Effector memory CD8-positive, alpha-beta T cell (primary cell): ENCODE data around the gene KCNQ1.
A peak's percentile ranks its signal among the peaks of the same experiment; 100 is the strongest.

ENCODE experiments used
- ATAC-seq: fragments of 150-1000 bp; cut with Tn5 transposase; replicated peaks from 2 replicates; pipeline ENCODE4 v1.10.0; 2021; ENCODE audit warnings: mild to moderate bottlenecking, moderate library complexity
- DNase-seq, 3 experiments: peaks; one replicate each; pipeline ENCODE4 v3.0.0; 2021
- H3K27ac Mint-ChIP-seq, 2 donors: one replicate each; pipeline ENCODE4 v1.8.0; 2022; ENCODE audit warnings: mild to moderate bottlenecking in 2 of 2, mixed read lengths in 2 of 2, moderate library complexity in 2 of 2
- H3K27me3 Mint-ChIP-seq, 2 donors: one replicate each; pipeline ENCODE4 v1.8.0; 2022; ENCODE audit warnings: mixed read lengths in 2 of 2
- H3K36me3 Mint-ChIP-seq: one replicate; pipeline ENCODE4 v1.8.0; 2022; ENCODE audit warnings: mild to moderate bottlenecking, moderate library complexity, mixed read lengths; ENCODE audit not compliant: insufficient read depth
- H3K4me1 Mint-ChIP-seq, 2 donors: one replicate each; pipeline ENCODE4 v1.8.0; 2022; ENCODE audit warnings: low read depth in 2 of 2, mixed read lengths in 2 of 2
- H3K4me3 Mint-ChIP-seq, 2 donors: one replicate each; pipeline ENCODE4 v1.8.0; 2022; ENCODE audit warnings: mild to moderate bottlenecking in 2 of 2, mixed read lengths in 2 of 2, moderate library complexity in 2 of 2
- H3K9me3 Mint-ChIP-seq, 2 donors: one replicate each; pipeline ENCODE4 v1.8.0; 2022; ENCODE audit warnings: mixed read lengths in 2 of 2

KCNQ1 gene

DNA sequence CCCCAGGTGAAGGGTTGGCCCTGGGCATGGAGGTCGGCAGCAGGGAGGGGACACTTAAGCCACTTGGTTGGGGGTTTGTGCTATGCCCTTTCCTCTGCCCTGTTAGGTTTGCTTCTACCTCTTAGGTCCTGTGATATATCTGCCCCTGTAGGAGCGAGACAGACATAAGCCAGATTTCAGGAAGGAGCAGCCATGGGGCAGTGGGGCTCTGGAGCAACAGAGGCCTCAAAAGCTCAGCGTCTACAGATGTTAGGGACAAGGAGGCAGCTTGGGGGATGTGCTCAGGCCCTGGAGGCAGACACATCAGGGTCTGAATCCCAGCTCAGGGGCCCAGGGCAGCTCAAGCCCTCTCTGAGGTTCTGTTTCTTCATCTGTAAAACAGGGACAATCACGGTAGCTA, 282.2 kb downstream of the KCNQ1 start:
- H3K9me3 Mint-ChIP-seq, result no peaks in the 10 kb centered on the region
- DNase-seq (no peak), ATAC-seq (no peak)
- no peaks in the 10 kb centered on the region for H3K27me3 Mint-ChIP-seq
- peaks cover 0 to 3% of the 10 kb centered on the region in 2 donors for H3K4me1 Mint-ChIP-seq
- no peaks in the 10 kb centered on the region for H3K36me3 Mint-ChIP-seq
- H3K27ac Mint-ChIP-seq, result no peak overlapping the region
- H3K4me3 Mint-ChIP-seq, result no peak overlapping the region

DNA sequence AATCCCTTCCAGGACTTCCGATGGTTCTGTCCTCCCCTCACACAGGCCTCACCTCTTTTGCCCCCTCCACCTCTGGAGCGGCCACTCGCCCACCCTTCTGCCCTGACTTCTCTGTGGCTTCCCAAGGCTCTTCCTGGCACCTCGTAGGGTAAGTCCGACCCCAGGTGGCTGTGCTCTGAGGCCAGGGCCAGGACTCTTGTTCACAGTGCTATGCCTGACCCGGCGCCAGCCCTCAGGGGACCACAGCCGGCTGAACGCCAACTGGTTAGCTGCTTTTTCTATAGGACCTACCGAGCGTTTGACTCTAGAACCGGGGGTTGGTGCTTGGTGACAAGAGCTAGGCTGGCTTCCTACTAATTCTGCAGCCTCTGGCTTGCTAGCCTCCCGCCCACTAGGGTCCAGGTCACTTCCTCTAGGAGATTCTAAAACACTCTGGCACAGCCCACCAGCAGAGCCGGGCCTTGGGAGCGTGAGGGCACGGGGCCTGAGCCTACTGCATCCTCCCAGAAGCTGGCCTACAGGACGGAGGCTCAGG, 283.4 kb downstream of the KCNQ1 start:
- DNase-seq, result no peak
- H3K27me3 Mint-ChIP-seq, result no peaks in the 10 kb centered on the region
- ATAC-seq, result no peak
- no peaks in the 10 kb centered on the region for H3K36me3 Mint-ChIP-seq
- H3K27ac Mint-ChIP-seq, result no peak overlapping the region
- H3K9me3 Mint-ChIP-seq, result no peaks in the 10 kb centered on the region
- H3K4me1 Mint-ChIP-seq, result peaks cover 0 to 2% of the 10 kb centered on the region in 2 donors
- no peak overlapping the region for H3K4me3 Mint-ChIP-seq

DNA sequence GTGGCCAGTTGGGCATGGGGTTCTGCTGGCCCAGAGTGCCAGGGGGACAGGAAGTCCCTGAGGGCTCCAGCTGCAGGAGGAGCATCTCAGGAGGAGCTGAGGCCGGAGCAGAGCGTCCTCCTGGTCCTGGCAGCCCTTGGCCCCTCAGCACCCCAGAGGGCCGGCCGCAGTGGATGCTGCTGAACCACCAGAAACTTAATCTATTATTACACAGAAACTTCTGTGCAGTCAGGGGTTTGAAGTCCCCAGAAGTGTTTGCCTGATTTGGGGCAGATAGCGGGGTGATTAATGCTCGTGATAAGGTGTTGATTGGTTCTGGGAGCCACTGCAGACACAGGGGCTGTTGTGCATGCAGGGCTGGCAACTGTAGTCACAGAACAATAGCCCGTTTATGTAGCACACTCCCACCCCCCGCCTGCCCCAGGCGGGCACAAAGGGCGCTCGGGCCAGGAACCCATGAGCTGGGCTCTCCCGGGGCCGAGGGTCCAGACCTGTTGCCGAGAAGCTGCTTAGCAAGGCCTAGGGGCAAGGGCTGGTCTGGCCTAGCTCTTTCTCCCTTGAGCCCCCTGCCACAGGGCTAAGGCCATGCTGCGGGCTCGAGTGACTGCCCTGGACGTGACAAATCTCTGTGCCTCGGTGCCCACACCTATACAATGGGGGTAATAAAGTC, 284.0 kb downstream of the KCNQ1 start:
- no peak for DNase-seq
- no peaks in the 10 kb centered on the region for H3K9me3 Mint-ChIP-seq
- H3K4me3 Mint-ChIP-seq, result no peak overlapping the region
- H3K36me3 Mint-ChIP-seq, result peaks cover 2% of the 10 kb centered on the region
- H3K4me1 Mint-ChIP-seq, result peaks cover 0 to 3% of the 10 kb centered on the region in 2 donors
- no peak for ATAC-seq
- no peak overlapping the region for H3K27ac Mint-ChIP-seq
- no peaks in the 10 kb centered on the region for H3K27me3 Mint-ChIP-seq

DNA sequence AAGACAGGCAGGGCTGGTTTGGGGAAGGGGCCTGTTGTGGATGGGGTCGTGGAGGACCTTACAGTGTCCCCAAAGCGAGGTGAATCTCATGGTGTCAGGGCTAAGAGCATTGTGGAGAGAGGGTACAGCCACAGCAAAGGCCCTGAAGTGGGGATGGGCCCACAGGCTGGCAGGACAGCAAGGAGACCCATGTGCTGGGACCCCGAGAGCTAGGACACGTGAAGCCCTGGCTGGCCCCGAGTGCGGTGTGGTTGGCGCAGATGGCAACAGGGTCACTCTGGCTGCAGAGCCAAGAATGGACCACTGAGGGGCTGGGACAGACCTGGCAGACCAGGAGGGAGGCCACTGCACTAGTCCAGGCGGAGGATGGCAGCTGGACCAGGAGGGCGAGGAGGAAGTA, 285.0 kb downstream of the KCNQ1 start:
- DNase-seq, result no peak
- no peak for ATAC-seq
- H3K4me1 Mint-ChIP-seq, result peaks cover 0 to 4% of the 10 kb centered on the region in 2 donors
- no peaks in the 10 kb centered on the region for H3K27me3 Mint-ChIP-seq
- H3K36me3 Mint-ChIP-seq, result peaks cover 3% of the 10 kb centered on the region
- no peaks in the 10 kb centered on the region for H3K9me3 Mint-ChIP-seq
- H3K4me3 Mint-ChIP-seq, result no peak overlapping the region
- H3K27ac Mint-ChIP-seq, result no peak overlapping the region

DNA sequence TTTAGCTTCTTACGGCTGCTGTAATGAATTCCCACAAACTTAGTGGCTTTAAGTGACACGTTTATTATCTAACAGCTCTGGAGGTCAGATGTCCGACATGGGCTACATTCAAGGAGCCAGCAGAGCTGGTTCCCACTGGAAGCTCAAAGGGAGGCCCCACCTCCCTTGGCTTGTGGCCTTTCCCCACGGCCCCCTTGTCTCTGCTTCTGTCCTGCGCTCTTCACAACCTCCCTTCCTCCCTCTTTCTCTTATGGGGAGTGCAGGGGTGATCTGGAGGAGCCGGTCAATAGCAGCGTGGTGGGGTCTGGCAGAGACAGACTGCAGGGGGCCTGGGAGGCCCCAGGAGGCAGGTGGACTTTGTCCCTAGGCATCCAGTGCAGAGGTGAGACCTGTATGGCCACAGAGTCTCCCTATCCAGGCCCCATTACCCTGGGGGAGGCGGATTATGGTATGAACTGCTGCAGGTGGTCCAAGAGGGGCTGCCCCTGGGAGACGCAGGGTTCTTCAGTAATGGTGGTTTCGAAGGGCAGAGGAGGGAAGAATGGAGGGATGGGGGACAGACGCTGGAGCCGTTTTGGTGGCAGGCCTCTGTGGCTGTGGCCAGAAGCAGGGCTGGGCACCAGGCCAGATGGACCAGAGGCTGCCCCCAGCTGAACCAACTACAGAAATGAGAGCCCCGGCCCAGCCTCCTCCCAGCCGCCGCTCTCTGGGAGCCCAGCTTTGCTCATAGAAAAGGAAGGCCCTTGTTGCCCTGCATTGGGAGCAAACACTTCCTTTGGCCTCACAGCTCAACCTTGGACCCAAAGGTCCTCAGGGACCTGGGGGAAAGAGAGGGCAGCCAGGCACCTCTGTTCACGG, 285.7 kb downstream of the KCNQ1 start:
- no peaks in the 10 kb centered on the region for H3K9me3 Mint-ChIP-seq
- no peak for ATAC-seq
- H3K27me3 Mint-ChIP-seq, result no peaks in the 10 kb centered on the region
- peaks cover 0 to 4% of the 10 kb centered on the region in 2 donors for H3K4me1 Mint-ChIP-seq
- no peak for DNase-seq
- no peak overlapping the region for H3K27ac Mint-ChIP-seq
- no peak overlapping the region for H3K4me3 Mint-ChIP-seq
- peaks cover 3% of the 10 kb centered on the region for H3K36me3 Mint-ChIP-seq

DNA sequence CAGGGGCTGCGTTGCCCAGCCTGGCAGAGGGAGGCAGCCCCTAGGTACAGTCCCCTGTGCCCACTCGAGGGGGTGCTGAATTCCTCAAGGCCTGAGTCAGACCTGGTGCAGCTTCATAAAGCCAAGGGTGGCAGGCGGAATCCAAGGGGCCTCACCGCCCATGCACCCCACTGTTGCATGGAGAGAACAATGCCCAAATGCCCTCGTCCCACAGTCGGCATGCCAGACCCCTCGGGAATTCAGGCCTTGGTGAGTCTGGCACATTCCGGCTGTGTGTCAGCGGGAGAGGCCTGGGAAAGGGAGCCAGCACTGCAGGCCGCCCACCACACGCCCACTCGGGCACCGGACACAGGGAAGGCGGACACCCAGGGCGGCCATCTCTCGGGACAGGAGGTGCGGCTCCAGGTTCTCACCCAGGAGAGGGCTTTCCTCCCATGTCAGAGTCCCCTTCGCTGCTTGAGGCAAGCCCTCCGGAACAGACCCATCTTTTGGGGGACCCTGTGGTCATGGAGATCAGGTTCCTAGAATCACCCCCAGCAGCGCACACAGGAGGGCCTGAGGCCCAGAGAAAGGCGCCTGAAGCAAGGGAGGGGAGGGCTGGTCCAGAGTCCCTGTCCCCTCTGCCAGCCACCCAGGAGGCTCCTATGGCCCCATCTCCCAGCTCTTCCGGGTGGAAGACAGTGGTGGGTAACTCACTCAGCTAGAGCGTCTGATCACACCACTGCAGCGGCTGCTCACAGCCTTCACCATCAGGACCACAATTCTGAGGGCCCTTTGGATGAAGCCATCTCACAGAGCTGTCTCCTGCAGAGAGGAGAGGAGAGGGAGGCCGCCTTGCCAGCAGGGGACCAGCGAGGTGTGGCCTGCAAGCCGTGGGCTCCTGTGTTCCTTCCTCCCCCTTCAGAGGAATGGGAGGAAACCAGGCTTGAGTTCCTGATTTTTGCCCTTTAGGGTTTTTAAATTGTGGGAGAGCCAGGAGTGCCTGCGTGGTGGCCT, 286.6 kb downstream of the KCNQ1 start:
- Mint-ChIP-seq H3K4me3 (no peak overlapping the region), H3K36me3 (peaks cover 3% of the 10 kb centered on the region), H3K27ac (no peak overlapping the region), H3K4me1 (peaks cover 0 to 4% of the 10 kb centered on the region in 2 donors), H3K27me3 (no peaks in the 10 kb centered on the region), H3K9me3 (no peaks in the 10 kb centered on the region)
- ATAC-seq (no peak), DNase-seq (no peak)

DNA sequence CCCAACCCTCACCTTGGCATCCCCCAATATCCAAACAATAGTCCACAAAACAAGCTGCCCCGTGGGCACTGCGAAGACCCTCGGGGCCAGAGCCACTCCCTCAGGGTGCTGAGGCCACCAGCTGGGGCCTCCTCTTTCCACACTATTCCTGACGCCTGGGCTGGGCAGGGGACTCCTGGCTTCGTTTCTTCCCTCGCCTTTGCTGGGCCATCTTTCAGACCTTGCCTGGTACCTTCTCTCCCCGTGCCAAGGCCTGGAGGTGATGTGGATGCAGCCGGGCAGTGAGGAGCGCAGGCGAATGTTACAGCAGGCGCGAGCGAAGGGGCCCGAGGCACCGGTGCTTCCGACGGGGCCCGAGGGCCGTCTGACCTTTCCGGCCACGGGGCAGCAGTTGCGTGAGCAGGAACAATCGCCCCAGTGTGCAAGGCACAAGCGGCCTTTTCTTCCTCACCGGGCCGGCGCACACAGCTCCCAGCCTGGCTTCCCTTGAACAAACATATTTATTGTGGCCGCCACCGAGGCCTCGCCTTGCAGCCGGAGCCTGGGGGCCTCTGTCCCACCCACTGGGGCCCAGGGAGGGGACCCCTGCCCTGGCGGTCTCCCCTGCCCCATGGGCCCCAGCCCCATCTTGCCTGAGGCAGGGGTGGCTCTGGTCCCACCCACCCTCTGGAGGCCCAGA, 287.6 kb downstream of the KCNQ1 start:
- Mint-ChIP-seq H3K4me3 (no peak overlapping the region), H3K9me3 (no peaks in the 10 kb centered on the region), H3K27ac (no peak overlapping the region), H3K27me3 (no peaks in the 10 kb centered on the region), H3K36me3 (peaks cover 3% of the 10 kb centered on the region), H3K4me1 (peaks cover 0 to 4% of the 10 kb centered on the region in 2 donors)
- ATAC-seq (no peak), DNase-seq (no peak)

DNA sequence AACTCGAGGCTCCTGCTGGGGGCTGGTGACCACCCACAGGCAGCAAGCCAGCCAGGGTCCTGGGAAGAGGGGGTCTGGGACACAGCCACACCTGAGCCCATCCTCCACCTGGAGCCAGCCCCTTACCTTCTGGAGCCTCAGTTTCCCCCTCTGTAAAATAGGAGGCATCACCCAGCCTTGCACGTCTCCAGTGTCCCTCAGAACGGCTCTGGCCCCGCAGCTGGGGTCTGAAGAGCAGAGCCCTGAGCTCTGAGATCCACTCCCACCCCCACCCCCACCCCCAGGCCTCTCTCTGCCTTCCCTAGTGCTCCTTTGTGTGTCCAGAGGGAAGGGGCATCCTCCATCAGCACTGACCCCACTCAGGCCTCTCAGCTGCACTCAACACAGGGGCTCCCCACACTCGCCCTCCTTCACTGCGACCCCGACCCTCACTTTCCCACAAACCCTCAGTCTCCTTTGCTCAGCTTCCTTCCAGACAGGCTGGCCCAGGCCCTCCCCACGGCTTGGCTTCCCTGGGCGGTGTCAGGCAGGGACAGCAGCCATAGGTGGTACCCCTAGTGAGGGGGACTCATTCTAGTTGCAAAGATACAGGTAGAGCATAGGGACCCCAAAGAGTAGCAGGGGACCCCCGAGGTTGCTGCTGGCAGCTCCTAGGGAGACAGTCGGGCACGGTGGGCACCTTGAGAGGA, 288.3 kb downstream of the KCNQ1 start:
- Mint-ChIP-seq H3K4me1 (peaks cover 3 to 4% of the 10 kb centered on the region in 2 donors), H3K4me3 (no peak overlapping the region), H3K27me3 (no peaks in the 10 kb centered on the region), H3K9me3 (no peaks in the 10 kb centered on the region), H3K27ac (no peak overlapping the region), H3K36me3 (peaks cover 3% of the 10 kb centered on the region)
- ATAC-seq, result no peak
- DNase-seq, result no peak

DNA sequence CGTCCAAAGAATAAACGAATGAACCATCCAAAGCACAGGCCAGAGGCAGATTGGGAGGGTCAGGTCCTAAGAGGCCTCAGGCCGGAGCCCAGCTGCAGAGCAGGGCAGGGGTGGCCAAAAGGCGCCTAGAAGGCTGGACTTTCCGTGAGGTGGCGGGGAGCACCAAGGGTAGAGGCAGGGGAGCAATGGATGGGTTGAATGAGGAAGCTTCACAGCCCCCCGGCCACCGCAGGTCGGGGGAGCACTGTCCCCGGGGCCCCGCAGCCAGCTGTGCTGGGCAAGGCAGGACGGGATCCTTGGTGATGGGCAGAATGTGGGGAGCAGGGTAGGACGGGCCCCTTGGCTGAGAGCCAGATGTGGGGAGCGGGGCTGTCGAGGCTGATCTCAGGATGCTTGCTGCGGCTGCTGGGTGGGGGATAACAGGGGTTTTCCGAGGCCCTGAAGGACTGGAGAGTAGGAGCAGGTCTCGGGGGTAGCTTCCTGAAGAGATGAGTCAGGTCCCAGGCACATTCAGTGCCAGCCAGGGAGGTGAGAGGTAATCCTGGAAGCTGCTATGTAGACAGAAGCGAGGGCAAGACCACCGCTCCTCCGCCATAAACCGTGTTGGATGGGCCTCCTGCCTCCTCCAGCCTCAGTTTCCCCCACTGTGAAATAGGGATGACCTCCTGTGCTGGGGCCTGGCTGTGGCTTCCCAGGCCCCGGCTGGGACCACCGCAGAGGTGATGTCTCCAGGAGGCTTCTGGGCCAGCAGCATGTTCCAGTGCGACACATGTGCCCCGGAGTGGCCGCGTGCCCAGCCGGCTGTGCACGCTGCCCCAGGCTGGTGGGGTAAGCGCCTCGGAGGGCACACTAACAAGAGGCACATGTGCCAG, 289.6 kb downstream of the KCNQ1 start:
- H3K27ac Mint-ChIP-seq, result peak overlapping the region in 1 of 2 donors; percentile 20
- no peak overlapping the region for H3K4me3 Mint-ChIP-seq
- H3K36me3 Mint-ChIP-seq, result peaks cover 3% of the 10 kb centered on the region
- H3K27me3 Mint-ChIP-seq, result no peaks in the 10 kb centered on the region
- no peak for ATAC-seq
- no peak for DNase-seq
- peaks cover 3% of the 10 kb centered on the region in 2 donors for H3K4me1 Mint-ChIP-seq
- no peaks in the 10 kb centered on the region for H3K9me3 Mint-ChIP-seq

DNA sequence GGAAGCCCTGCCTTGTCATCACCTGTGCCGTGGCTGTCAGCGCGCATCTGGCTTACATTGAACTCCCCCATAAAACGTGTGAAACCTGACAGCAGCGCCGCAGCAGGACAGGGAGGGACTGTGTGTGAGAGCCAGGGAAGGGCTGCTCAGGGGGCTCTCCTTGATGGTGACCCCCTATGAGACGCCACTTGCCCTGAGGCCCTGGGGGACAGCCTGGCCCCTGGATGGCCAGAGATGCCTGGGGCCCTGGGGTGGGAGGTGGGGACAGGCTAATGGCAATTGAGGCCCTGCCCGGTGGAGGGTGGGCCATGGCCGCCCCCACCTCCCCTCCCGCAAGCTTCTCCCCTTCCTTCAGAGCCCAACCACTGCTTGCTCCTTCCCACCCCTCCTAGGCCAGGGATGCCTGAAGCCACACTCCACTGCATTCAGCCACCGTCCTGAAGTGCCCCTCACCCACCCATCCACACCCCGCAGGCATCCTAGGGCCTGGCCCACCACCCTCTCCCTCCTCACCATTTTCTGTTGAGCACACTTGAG, 290.3 kb downstream of the KCNQ1 start:
- no peak for DNase-seq
- no peak for ATAC-seq

DNA sequence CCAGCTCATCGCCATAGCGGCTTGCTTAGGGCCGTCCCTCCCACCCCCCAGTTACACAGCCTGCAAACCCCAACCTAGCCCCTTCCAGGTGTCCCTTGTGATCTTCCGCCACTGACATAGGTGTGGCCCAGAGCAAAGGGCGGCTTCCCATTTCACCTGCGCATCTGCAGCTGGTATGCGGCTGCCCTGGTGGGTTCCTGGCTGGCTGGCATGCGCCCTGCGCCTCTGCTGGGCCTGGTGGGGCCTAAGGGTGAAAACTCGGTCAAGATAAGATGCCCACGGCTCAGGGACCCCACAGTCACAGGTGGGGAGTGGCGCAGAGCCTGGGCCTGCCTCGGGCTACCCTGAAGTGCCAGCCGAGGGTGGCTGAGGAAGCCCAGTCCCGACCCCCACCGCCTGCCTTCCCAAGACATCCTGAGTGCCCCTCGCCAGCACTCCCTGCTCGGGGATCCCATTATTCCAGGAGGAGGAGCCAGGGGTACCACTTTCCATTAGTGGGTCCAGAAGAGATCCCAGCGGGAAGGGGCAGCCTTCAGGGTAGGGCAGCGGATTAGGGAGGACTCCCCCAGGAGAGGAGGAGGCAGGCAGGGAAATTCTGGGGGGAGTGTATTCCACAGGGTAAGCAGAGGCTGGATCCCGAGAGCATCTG, 291.9 kb downstream of the KCNQ1 start:
- no peak overlapping the region for H3K27ac Mint-ChIP-seq

More for the DNA sequence above, 290.3 kb downstream of the KCNQ1 start:
- H3K27ac Mint-ChIP-seq, result no peak overlapping the region
- H3K9me3 Mint-ChIP-seq, result no peaks in the 10 kb centered on the region
- H3K4me3 Mint-ChIP-seq, result no peak overlapping the region
- H3K4me1 Mint-ChIP-seq, result peaks cover 3% of the 10 kb centered on the region in 2 donors
- no peaks in the 10 kb centered on the region for H3K27me3 Mint-ChIP-seq
- H3K36me3 Mint-ChIP-seq, result peaks cover 3% of the 10 kb centered on the region

More for the DNA sequence above, 291.9 kb downstream of the KCNQ1 start:
- Mint-ChIP-seq H3K4me1 (peaks cover 3 to 6% of the 10 kb centered on the region in 2 donors), H3K4me3 (no peak overlapping the region), H3K27me3 (no peaks in the 10 kb centered on the region), H3K9me3 (no peaks in the 10 kb centered on the region), H3K36me3 (peaks cover 3% of the 10 kb centered on the region)
- DNase-seq (no peak), ATAC-seq (no peak)
